Activated CD4-positive, CD25-positive, alpha-beta regulatory T cell (primary cell): Measurements from ENCODE around the gene SPIB.
"Not testable (repeated sequence)": the region's sequence is repeated elsewhere in the genome, so short reads cannot be mapped to it uniquely, and the experiment has no call there.

Experiments used
- DNase-seq, 4 experiments: peaks; one replicate each; lab custom pipeline; 2025; lab: John Stamatoyannopoulos, UW

SPIB gene

GRCh38 chr19:50390952-50391351, 27.8 kb upstream of the SPIB start:
- DNase-seq, result not testable (repeated sequence)

- no peak for DNase-seq
Measured at GRCh38 chr19:50392759-50393158, 26.0 kb upstream of the SPIB start.

GRCh38 chr19:50393589-50393988, 25.1 kb upstream of the SPIB start:
- no peak for DNase-seq

- DNase-seq, result no peak
Measured at GRCh38 chr19:50394017-50394416, 24.7 kb upstream of the SPIB start.

- no peak for DNase-seq
Measured at GRCh38 chr19:50398675-50399367, 19.9 kb upstream of the SPIB start.

- DNase-seq, result no peak
Measured at GRCh38 chr19:50399368-50399745, 19.4 kb upstream of the SPIB start.

GRCh38 chr19:50401605-50402450, 16.9 kb upstream of the SPIB start:
- DNase-seq, result no peak

- DNase-seq, result no peak
Measured at GRCh38 chr19:50402544-50403301, 16.0 kb upstream of the SPIB start.

- DNase-seq, result no peak
Measured at GRCh38 chr19:50406156-50406820, 12.4 kb upstream of the SPIB start.

GRCh38 chr19:50406829-50407228, 11.9 kb upstream of the SPIB start:
- DNase-seq, result no peak

- DNase-seq, result no peak
Measured at GRCh38 chr19:50409347-50409746, 9.4 kb upstream of the SPIB start.

- no peak for DNase-seq
Measured at GRCh38 chr19:50410109-50410508, 8.6 kb upstream of the SPIB start.

- no peak for DNase-seq
Measured at GRCh38 chr19:50412419-50412818, 6.3 kb upstream of the SPIB start.

- no peak for DNase-seq
Measured at GRCh38 chr19:50413096-50413495, 5.6 kb upstream of the SPIB start.

- DNase-seq, result no peak
Measured at GRCh38 chr19:50413531-50413930, 5.2 kb upstream of the SPIB start.

- DNase-seq, result peak; percentile 49 to 68 (median 58)
Measured at GRCh38 chr19:50414864-50415660, 3.7 kb upstream of the SPIB start.

- DNase-seq, result no peak
Measured at GRCh38 chr19:50415661-50416033, 3.1 kb upstream of the SPIB start.

GRCh38 chr19:50416034-50416977, 2.4 kb upstream of the SPIB start:
- no peak for DNase-seq

GRCh38 chr19:50417111-50418081, 1.3 kb upstream of the SPIB start:
- no peak for DNase-seq
